ENCODE data around the gene TRIM24. TPM values are rescaled to one million over a fixed set of nuclear protein-coding genes. Genes with fewer than 3 reads are reported as not detected.

Gene TRIM24
- total RNA-seq, 1 experiment from 2014 or later = 28.4 TPM

DNA sequence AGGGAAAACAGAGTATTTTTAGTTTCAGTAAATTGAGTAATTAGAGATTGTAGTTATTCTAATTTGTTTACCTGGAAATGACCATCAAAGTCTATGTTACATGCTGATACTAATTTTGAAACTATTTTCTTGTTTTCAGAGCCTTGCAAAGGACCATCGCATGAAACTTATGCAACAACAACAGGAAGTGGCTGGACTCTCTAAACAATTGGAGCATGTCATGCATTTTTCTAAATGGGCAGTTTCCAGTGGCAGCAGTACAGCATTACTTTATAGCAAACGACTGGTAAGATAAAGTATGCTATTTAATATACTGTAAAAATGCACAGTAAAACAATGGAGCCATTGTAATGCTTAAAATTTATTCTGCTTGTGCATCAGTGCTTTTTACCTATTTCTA is 78.5 kb downstream of the TRIM24 start:
- in situ Hi-C loops (cut with HindIII; ENCODE audit: low pct_unique_long_range_greater_than_20kb, low sequenced_read_pairs) (no loop called here), intact Hi-C loops (cut with micrococcal nuclease; ENCODE audit: unreplicated experiment) (no loop called here)
- POLR2A ChIA-PET = no interaction called here
- H3K27ac ChIP-seq (ENCODE audit: low read length) = no peak overlapping the region
- BruUV-seq (replicated peaks) = no TSS peak
- no peaks in the 10 kb centered on the region for H3K9me3 ChIP-seq (ENCODE audit: control insufficient read depth, insufficient read depth, low read depth, low read length)
- no peaks in the 10 kb centered on the region for H3K27me3 ChIP-seq (ENCODE audit: control insufficient read depth, insufficient read depth, low read length)
- CTCF ChIA-PET = no interaction called here
- DNase-seq (ENCODE audit: low read depth, low spot score) = no peak
- no peak overlapping the region for H3K4me3 ChIP-seq (ENCODE audit: low read depth in 2 of 2, low read length in 2 of 2)
- H3K4me1 ChIP-seq (ENCODE audit: control insufficient read depth, insufficient read depth, low read length) = no peaks in the 10 kb centered on the region
- TF ChIP-seq, protein P1, sequence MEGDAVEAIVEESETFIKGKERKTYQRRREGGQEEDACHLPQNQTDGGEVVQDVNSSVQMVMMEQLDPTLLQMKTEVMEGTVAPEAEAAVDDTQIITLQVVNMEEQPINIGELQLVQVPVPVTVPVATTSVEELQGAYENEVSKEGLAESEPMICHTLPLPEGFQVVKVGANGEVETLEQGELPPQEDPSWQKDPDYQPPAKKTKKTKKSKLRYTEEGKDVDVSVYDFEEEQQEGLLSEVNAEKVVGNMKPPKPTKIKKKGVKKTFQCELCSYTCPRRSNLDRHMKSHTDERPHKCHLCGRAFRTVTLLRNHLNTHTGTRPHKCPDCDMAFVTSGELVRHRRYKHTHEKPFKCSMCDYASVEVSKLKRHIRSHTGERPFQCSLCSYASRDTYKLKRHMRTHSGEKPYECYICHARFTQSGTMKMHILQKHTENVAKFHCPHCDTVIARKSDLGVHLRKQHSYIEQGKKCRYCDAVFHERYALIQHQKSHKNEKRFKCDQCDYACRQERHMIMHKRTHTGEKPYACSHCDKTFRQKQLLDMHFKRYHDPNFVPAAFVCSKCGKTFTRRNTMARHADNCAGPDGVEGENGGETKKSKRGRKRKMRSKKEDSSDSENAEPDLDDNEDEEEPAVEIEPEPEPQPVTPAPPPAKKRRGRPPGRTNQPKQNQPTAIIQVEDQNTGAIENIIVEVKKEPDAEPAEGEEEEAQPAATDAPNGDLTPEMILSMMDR (IDR thresholded peaks at IDR 0.05) = no peak
- no peak for ATAC-seq
- H3K36me3 ChIP-seq (ENCODE audit: control insufficient read depth, insufficient read depth, low read length) = no peaks in the 10 kb centered on the region; the same call in 1 of the 2 replicates

DNA sequence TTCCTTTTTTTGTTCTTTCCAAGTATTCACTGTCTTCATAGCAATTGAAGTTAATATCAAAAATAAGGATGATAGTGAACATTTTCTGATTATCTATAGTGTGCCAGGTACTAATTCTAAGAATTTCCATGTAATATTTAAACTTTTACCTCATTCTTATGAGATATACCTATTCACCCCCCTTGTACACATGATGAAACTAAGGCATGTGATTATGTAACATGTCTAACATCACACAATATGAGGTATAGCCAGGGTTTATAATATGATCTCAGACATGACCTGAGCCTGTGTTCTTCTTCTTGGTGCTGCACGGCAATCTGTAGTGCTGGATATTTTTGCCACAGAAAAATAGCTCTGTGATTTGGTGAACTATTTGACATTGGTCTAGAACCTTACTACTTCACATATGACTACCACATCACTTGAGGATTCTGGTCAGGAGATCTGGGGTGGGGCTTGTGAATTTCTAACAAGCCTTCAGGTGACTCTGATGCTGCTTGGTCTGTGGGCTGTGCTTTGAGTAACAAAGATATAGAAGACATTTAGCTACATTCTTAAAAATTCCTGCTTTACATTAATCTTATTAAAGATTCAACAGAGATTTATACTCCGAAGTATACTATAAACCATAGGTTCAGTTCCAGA is 79.1 kb downstream of the TRIM24 start:
- CTCF ChIA-PET = no interaction called here
- no peaks in the 10 kb centered on the region for H3K9me3 ChIP-seq (ENCODE audit: control insufficient read depth, insufficient read depth, low read depth, low read length)
- no peak overlapping the region for H3K4me3 ChIP-seq (ENCODE audit: low read depth in 2 of 2, low read length in 2 of 2)
- no TSS peak for BruUV-seq (replicated peaks)
- no peaks in the 10 kb centered on the region; the same call in 1 of the 2 replicates for H3K36me3 ChIP-seq (ENCODE audit: control insufficient read depth, insufficient read depth, low read length)
- no peak for TF ChIP-seq POLR2AphosphoS5 (IDR thresholded peaks at IDR 0.05; ENCODE audit: low read depth, low read length)
- no peak for TF ChIP-seq TCF7L2 (IDR thresholded peaks at IDR 0.05; ENCODE audit: low read depth, low read length)
- TF ChIP-seq SIN3A (IDR thresholded peaks at IDR 0.05; ENCODE audit: borderline replicate concordance, insufficient read depth, low read depth, low read length) = no peak
- TF ChIP-seq, protein P1 (IDR thresholded peaks at IDR 0.05) = no peak
- TF ChIP-seq, protein P2, sequence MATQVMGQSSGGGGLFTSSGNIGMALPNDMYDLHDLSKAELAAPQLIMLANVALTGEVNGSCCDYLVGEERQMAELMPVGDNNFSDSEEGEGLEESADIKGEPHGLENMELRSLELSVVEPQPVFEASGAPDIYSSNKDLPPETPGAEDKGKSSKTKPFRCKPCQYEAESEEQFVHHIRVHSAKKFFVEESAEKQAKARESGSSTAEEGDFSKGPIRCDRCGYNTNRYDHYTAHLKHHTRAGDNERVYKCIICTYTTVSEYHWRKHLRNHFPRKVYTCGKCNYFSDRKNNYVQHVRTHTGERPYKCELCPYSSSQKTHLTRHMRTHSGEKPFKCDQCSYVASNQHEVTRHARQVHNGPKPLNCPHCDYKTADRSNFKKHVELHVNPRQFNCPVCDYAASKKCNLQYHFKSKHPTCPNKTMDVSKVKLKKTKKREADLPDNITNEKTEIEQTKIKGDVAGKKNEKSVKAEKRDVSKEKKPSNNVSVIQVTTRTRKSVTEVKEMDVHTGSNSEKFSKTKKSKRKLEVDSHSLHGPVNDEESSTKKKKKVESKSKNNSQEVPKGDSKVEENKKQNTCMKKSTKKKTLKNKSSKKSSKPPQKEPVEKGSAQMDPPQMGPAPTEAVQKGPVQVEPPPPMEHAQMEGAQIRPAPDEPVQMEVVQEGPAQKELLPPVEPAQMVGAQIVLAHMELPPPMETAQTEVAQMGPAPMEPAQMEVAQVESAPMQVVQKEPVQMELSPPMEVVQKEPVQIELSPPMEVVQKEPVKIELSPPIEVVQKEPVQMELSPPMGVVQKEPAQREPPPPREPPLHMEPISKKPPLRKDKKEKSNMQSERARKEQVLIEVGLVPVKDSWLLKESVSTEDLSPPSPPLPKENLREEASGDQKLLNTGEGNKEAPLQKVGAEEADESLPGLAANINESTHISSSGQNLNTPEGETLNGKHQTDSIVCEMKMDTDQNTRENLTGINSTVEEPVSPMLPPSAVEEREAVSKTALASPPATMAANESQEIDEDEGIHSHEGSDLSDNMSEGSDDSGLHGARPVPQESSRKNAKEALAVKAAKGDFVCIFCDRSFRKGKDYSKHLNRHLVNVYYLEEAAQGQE (IDR thresholded peaks at IDR 0.05; ENCODE audit: insufficient read depth in 1 of 2, low read depth in 2 of 2, low read length in 1 of 2) = no peak
- intact Hi-C loops (cut with micrococcal nuclease; ENCODE audit: unreplicated experiment) (no loop called here), in situ Hi-C loops (cut with HindIII; ENCODE audit: low pct_unique_long_range_greater_than_20kb, low sequenced_read_pairs) (no loop called here)
- no peaks in the 10 kb centered on the region for H3K27me3 ChIP-seq (ENCODE audit: control insufficient read depth, insufficient read depth, low read length)
- H3K4me1 ChIP-seq (ENCODE audit: control insufficient read depth, insufficient read depth, low read length) = no peaks in the 10 kb centered on the region
- no peak for ATAC-seq
- no peak for DNase-seq (ENCODE audit: low read depth, low spot score)
- POLR2A ChIA-PET = no interaction called here
- no peak overlapping the region for H3K27ac ChIP-seq (ENCODE audit: low read length)

Measured in Panc1 (cell line).